ENCODE measurements around the gene KRT40. TPM values are rescaled to one million over a fixed set of nuclear protein-coding genes. Genes with fewer than 3 reads are reported as not detected.

Gene KRT40
- total and polyA plus RNA-seq, 2 of the 8 experiments (the other 6 are each of a cell fraction or from before 2014, with no cell fraction given), result not detected

GRCh38 chr17:40980117-40980516 lies 4.0 kb downstream of the KRT40 start:
- no peaks in the 10 kb centered on the region for H3K79me2 ChIP-seq (ENCODE audit: control insufficient read depth in 1 of 2, insufficient read depth in 2 of 2, low read length in 2 of 2)
- no peak overlapping the region for H2BK15ac ChIP-seq (ENCODE audit: low read length)
- H3K14ac ChIP-seq (ENCODE audit: insufficient read length), result no peak overlapping the region
- ChIA-PET CTCF (ENCODE audit: partially characterized antibody) (interaction anchor here (0.6 to 5.4 kb wide), 5 partner anchors 16 to 668 kb away, joined by 3 to 34 read pairs (median 4); no protein-coding TSS in a partner anchor), POLR2A (ENCODE audit: partially characterized antibody) (no interaction called here)
- H4K5ac ChIP-seq (ENCODE audit: insufficient read length, low read depth, low read length), result no peak overlapping the region
- no peaks in the 10 kb centered on the region for H3K27me3 ChIP-seq (replicated peaks in 1 of 4; ENCODE audit: control insufficient read depth in 3 of 4, extremely low read depth in 1 of 4, insufficient read depth in 3 of 4, low read length in 3 of 4)
- H3K23me2 ChIP-seq (ENCODE audit: low read depth, low read length), result no peaks in the 10 kb centered on the region
- no peak overlapping the region for H3K4me2 ChIP-seq (ENCODE audit: insufficient read depth in 1 of 2, low read depth in 2 of 2, low read length in 2 of 2)
- H3K9ac ChIP-seq (replicated peaks in 1 of 4; ENCODE audit: extremely low read depth in 1 of 4, low read depth in 3 of 4, low read length in 3 of 4), result no peak overlapping the region
- WGBS, 2 experiments (ENCODE audit: extremely low coverage in 1 of 2, insufficient coverage in 1 of 2, insufficient read length in 1 of 2, insufficient replicate concordance in 2 of 2, low coverage in 1 of 2, low lambda C conversion rate in 2 of 2, missing lambda C conversion rate in 1 of 2), result 71% methylated on average over 3 of the region's 3 CpGs; no CpG with 5 or more reads in 1 of the 2 experiments
- no peak overlapping the region for H4K8ac ChIP-seq (ENCODE audit: extremely low read depth, insufficient read depth, low read length)
- H3K18ac ChIP-seq (ENCODE audit: extremely low read depth, low read length), result no peak overlapping the region
- FAIRE-seq, result peak; percentile 19
- H3K4ac ChIP-seq (replicated peaks; ENCODE audit: insufficient read length, low read depth, low read length), result no peak overlapping the region
- H4K20me1 ChIP-seq (replicated peaks in 1 of 2; ENCODE audit: control insufficient read depth in 1 of 2, insufficient read depth in 2 of 2, low read length in 2 of 2), result no peaks in the 10 kb centered on the region
- TF ChIP-seq NANOG (IDR thresholded peaks at IDR 0.05; ENCODE audit: insufficient read depth, low read depth, low read length, poor library complexity, severe bottlenecking), result peak; percentile 73
- TF ChIP-seq KDM4A (IDR thresholded peaks at IDR 0.05; ENCODE audit: low read depth, low read length, severe bottlenecking), result no peak
- TF ChIP-seq SP1 (IDR thresholded peaks at IDR 0.05; ENCODE audit: low read depth, low read length), result 0 out of 2 replicates have a peak, but pooled peaks have one; percentile 10
- H2BK20ac ChIP-seq (ENCODE audit: low read length), result no peak overlapping the region
- no peak overlapping the region for H4K91ac ChIP-seq (replicated peaks; ENCODE audit: insufficient read length, low read length)
- no peak overlapping the region for H2AK5ac ChIP-seq (ENCODE audit: low read depth, low read length)
- H3K23ac ChIP-seq (ENCODE audit: insufficient read length), result no peak overlapping the region
- no peak overlapping the region for H3K4me3 ChIP-seq (ENCODE audit: extremely low read depth in 1 of 4, insufficient read depth in 2 of 4, low read depth in 3 of 4, low read length in 4 of 4)
- H2BK12ac ChIP-seq (ENCODE audit: low read depth, low read length), result no peak overlapping the region
- no peak overlapping the region for H2BK5ac ChIP-seq (ENCODE audit: low read depth, low read length)
- no peak overlapping the region for H2AFZ ChIP-seq (ENCODE audit: low read length)
- no peak overlapping the region for H2BK120ac ChIP-seq (replicated peaks; ENCODE audit: low read depth, low read length)
- no peaks in the 10 kb centered on the region for H3K36me3 ChIP-seq (ENCODE audit: control insufficient read depth in 2 of 4, insufficient read depth in 4 of 4, low read length in 3 of 4)
- H3K79me1 ChIP-seq (ENCODE audit: low read depth, low read length), result no peaks in the 10 kb centered on the region
- no peak overlapping the region for H3K56ac ChIP-seq (replicated peaks; ENCODE audit: insufficient read length, low read depth, low read length)
- peaks cover 3 to 8% (median 6%) of the 10 kb centered on the region in 4 experiments; a peak in 4 of 7 replicates for H3K4me1 ChIP-seq (replicated peaks in 1 of 4; ENCODE audit: control insufficient read depth in 3 of 4, insufficient read depth in 4 of 4, low read length in 3 of 4)
- DNase-seq (ENCODE audit: low read depth in 1 of 2, low spot score in 2 of 2), result no peak
- H3K27ac ChIP-seq (ENCODE audit: low read depth, low read length), result no peak overlapping the region
- no peaks in the 10 kb centered on the region for H3K9me3 ChIP-seq (ENCODE audit: insufficient read depth in 2 of 2, low read depth in 1 of 2, low read length in 1 of 2)

Data from H1 (cell line).